AG10803 (cell line): ENCODE results near the gene CXCL1.

ENCODE experiments used
- DNase-seq: peaks from one replicate; pipeline ENCODE4 v3.0.0; 2010; ENCODE audit warnings: low read depth
- H3K4me3 ChIP-seq: 2 replicates; pipeline ENCODE4 v1.5.1; 2011; ENCODE audit warnings: mild to moderate bottlenecking, low read length, control low read depth
- CTCF ChIP-seq: conservative IDR thresholded peaks from 2 replicates; pipeline ENCODE4 v1.5.1; 2011; ENCODE audit warnings: mild to moderate bottlenecking, low read length, control low read depth, inconsistent platforms

The CXCL1 gene

GRCh38 chr4:73872316-73873108, 3.3 kb downstream of the CXCL1 start:
- TF ChIP-seq CTCF, result no peak
- no peak for DNase-seq
- H3K4me3 ChIP-seq, result no peak overlapping the region

- DNase-seq, result no peak
- TF ChIP-seq CTCF, result no peak
- no peak overlapping the region for H3K4me3 ChIP-seq
Observed at GRCh38 chr4:73874386-73874785, 5.2 kb downstream of the CXCL1 start.

DNA sequence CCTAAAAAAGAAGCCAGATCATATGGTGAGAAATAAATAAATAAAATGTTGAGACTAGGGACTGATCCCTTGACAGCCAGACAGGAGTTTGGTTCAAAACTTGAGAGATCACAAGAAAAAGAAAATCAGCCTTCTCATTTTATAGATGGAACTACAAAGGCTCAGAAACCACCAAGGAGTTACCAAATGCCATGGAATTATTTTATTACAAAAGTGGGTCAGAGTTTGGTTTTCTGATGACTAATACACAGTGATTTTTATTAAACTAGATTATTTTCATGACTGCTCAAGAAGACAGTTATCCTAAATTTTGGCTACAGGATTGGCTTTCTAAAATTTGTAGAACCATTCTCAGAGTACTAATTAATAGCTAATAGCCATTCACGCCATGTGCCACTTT, 6.2 kb downstream of the CXCL1 start:
- TF ChIP-seq CTCF, result no peak
- H3K4me3 ChIP-seq, result no peak overlapping the region
- no peak for DNase-seq

- DNase-seq, result peak; percentile 72
- TF ChIP-seq CTCF, result no peak
- no peak overlapping the region for H3K4me3 ChIP-seq
Observed at GRCh38 chr4:73883306-73883705, 14.1 kb downstream of the CXCL1 start.

GRCh38 chr4:73885574-73886267, 16.5 kb downstream of the CXCL1 start:
- no peak for DNase-seq
- H3K4me3 ChIP-seq, result no peak overlapping the region
- no peak for TF ChIP-seq CTCF

GRCh38 chr4:73891326-73891725, 22.1 kb downstream of the CXCL1 start:
- no peak overlapping the region for H3K4me3 ChIP-seq
- DNase-seq, result no peak
- TF ChIP-seq CTCF, result no peak

DNA sequence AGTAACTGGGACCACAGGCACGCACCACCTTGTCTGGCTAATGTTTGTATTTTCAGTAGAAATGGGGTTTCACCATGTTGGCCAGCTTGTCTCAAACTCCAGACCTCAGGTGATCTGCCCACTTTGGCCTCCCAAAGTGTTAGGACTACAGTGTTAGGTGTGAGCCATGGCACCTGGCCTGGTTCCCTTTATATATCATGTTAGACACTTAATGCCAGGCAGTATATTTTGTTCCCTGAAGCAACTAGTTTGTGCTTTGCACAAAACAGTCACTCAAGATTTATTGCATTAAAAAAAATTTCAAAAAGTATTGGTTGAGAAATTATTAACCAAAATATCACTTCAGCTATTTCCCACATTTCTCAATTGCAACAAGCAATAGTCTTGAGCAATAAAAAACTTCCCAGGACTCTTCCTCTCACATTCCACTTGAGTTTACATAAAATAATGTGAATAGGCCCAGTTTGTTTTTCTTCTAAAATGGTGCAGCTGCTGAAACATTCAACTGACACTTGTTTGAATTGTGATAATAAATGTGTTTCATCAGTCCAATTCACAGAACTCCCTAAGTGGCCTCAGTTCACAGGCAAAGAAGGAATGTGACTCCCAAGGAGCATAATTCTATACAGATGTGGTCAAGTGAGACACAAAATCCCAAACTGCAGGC, 22.7 kb downstream of the CXCL1 start:
- peak; percentile 98 for DNase-seq
- H3K4me3 ChIP-seq, result no peak overlapping the region
- TF ChIP-seq CTCF, result no peak
